ENCODE results near the gene KLF12.

KLF12 gene

DNA sequence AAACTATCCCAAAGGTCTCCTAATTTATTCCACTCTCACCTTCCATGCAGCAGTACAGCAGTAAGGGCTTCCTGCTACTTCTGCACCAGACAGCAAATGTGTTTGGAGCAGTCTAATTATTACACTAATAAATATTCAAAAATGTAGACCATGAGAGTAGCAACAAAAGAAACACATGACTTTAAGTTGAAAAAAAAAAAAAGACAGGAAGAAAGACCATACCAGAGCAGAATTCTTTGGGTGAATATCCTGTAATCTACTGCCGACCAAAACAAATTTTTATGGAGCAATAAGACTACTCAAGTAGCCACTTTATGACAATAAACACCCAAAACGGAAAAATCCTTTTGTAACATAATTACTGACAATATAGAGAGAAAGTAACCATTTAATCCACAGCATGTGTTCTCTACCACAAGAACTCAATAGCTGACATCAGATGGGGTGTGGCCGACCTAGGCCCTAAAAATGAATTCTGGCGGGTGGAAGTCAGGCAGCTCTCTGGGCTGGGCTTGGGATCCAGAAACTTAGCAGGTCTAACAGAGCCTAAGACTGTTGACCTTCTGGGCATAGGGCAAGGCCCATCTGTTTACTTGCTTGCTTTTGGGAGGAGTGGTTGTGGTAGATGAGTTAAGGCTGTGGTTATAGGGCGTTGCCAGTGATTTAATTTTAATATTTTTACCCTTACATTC, 4.6 kb downstream of the KLF12 start:
- H3K27me3 ChIP-seq (ENCODE audit: insufficient read depth, insufficient read length), result peaks cover 19% of the 10 kb centered on the region
- no peak for DNase-seq (ENCODE audit: low read depth, low spot score)
- no peak overlapping the region for H3K4me3 ChIP-seq (ENCODE audit: insufficient read length, low read depth)
- H3K4me1 ChIP-seq (ENCODE audit: insufficient read depth, insufficient read length), result no peaks in the 10 kb centered on the region
- H3K9ac ChIP-seq (ENCODE audit: insufficient read length, low read depth), result no peak overlapping the region
- TF ChIP-seq SUZ12 (IDR thresholded peaks at IDR 0.05; ENCODE audit: extremely low read depth, insufficient read depth, insufficient read length), result no peak
- TF ChIP-seq ZNF274 (IDR thresholded peaks at IDR 0.05; ENCODE audit: low read depth, low read length), result no peak
- no peak for TF ChIP-seq YY1 (IDR thresholded peaks at IDR 0.05; ENCODE audit: insufficient read depth, insufficient read length)
- no peaks in the 10 kb centered on the region for H3K9me3 ChIP-seq (ENCODE audit: insufficient read depth, low read length)
- no peaks in the 10 kb centered on the region for H3K36me3 ChIP-seq (ENCODE audit: insufficient read depth, insufficient read length, low read length)

DNA sequence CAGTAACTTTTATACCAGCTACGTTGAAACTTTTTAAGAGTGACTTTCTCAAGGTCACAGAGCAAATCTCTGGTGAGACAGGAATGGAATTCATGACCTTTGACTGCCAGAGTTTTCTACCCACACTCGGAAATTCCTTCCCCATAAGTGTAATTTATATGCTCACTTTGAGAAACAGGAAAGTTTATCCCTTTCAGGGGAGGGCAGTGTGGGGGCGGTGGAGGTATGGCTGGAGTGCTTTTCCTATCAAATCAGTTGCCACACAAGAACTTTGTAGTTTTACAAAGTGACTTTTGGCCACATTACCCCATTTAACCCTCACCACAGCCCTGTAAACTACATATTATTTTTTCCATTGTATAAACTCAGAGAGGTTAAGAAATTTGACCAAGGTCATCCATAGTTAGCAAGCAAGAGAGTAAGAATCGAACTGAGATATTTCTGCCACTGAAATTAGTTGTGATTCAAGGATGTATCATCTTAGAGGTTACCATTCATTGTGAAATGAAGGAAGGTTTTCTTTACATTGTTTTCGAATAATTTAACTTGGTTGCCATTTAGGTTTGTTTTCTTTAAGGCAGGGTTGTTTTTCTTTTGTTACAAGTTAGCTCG, 5.9 kb downstream of the KLF12 start:
- H3K9ac ChIP-seq (ENCODE audit: insufficient read length, low read depth), result no peak overlapping the region

DNA sequence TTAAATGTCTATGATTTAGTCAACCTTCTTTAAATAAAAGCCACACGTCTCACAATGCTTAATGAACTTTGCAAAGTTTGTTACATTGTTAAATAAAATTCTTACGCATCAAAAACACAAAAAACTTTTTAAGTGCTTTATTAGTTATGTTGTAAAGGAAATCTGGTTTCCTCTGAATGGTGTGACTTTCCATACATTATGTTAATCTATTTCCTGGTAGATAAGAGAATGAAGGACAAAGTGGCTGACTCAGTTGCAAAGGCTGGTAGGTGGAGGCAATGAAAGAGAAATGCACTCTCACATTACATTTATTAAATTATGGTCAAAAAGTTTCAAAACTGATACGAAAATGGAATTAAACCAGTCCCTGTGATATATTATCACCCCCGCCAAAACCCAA, 15.9 kb downstream of the KLF12 start:
- DNase-seq (ENCODE audit: low read depth, low spot score), result no peak
- peaks cover 21% of the 10 kb centered on the region for H3K9me3 ChIP-seq (ENCODE audit: insufficient read depth, low read length)
- H3K9ac ChIP-seq (ENCODE audit: insufficient read length, low read depth), result no peak overlapping the region
- H3K27me3 ChIP-seq (ENCODE audit: insufficient read depth, insufficient read length), result no peaks in the 10 kb centered on the region
- TF ChIP-seq YY1 (IDR thresholded peaks at IDR 0.05; ENCODE audit: insufficient read depth, insufficient read length), result no peak
- TF ChIP-seq ZNF274 (IDR thresholded peaks at IDR 0.05; ENCODE audit: low read depth, low read length), result no peak
- no peak for TF ChIP-seq SUZ12 (IDR thresholded peaks at IDR 0.05; ENCODE audit: extremely low read depth, insufficient read depth, insufficient read length)
- H3K4me1 ChIP-seq (ENCODE audit: insufficient read depth, insufficient read length), result no peaks in the 10 kb centered on the region
- H3K4me3 ChIP-seq (ENCODE audit: insufficient read length, low read depth), result no peak overlapping the region
- H3K36me3 ChIP-seq (ENCODE audit: insufficient read depth, insufficient read length, low read length), result no peaks in the 10 kb centered on the region

More for the DNA sequence above, 5.9 kb downstream of the KLF12 start:
- no peak for TF ChIP-seq YY1 (IDR thresholded peaks at IDR 0.05; ENCODE audit: insufficient read depth, insufficient read length)
- no peak for TF ChIP-seq SUZ12 (IDR thresholded peaks at IDR 0.05; ENCODE audit: extremely low read depth, insufficient read depth, insufficient read length)
- no peak for TF ChIP-seq ZNF274 (IDR thresholded peaks at IDR 0.05; ENCODE audit: low read depth, low read length)
- DNase-seq (ENCODE audit: low read depth, low spot score), result no peak
- peaks cover 16% of the 10 kb centered on the region for H3K27me3 ChIP-seq (ENCODE audit: insufficient read depth, insufficient read length)
- H3K4me3 ChIP-seq (ENCODE audit: insufficient read length, low read depth), result no peak overlapping the region
- no peaks in the 10 kb centered on the region for H3K9me3 ChIP-seq (ENCODE audit: insufficient read depth, low read length)
- no peaks in the 10 kb centered on the region for H3K4me1 ChIP-seq (ENCODE audit: insufficient read depth, insufficient read length)
- H3K36me3 ChIP-seq (ENCODE audit: insufficient read depth, insufficient read length, low read length), result no peaks in the 10 kb centered on the region

DNA sequence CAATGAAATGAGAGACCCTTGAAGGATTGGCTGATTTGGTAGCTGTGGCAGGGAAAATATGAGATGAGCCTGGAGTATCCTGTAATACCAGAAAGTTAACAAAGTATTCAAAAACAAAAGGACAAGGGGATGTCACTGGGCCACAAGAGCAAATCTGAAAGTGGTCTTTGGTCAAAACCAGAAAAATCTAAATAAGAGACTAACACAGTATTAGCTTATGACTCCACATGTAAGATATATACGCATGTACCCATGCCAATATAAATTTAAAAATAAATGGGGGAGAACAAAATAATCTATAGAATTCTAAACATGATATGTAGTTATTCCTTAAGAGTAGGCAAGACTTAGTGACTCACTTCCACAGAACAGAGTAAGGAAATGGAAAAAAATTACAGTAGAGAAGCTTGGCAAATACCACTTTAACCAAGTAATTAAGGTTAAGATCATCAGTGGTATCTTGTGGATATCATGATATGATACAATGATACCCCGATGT, 16.9 kb downstream of the KLF12 start:
- H3K4me3 ChIP-seq (ENCODE audit: insufficient read length, low read depth), result no peak overlapping the region
- H3K27me3 ChIP-seq (ENCODE audit: insufficient read depth, insufficient read length), result no peaks in the 10 kb centered on the region
- DNase-seq (ENCODE audit: low read depth, low spot score), result no peak
- TF ChIP-seq YY1 (IDR thresholded peaks at IDR 0.05; ENCODE audit: insufficient read depth, insufficient read length) (no peak), ZNF274 (IDR thresholded peaks at IDR 0.05; ENCODE audit: low read depth, low read length) (no peak), SUZ12 (IDR thresholded peaks at IDR 0.05; ENCODE audit: extremely low read depth, insufficient read depth, insufficient read length) (no peak)
- peaks cover 21% of the 10 kb centered on the region for H3K9me3 ChIP-seq (ENCODE audit: insufficient read depth, low read length)
- no peaks in the 10 kb centered on the region for H3K36me3 ChIP-seq (ENCODE audit: insufficient read depth, insufficient read length, low read length)
- no peaks in the 10 kb centered on the region for H3K4me1 ChIP-seq (ENCODE audit: insufficient read depth, insufficient read length)
- H3K9ac ChIP-seq (ENCODE audit: insufficient read length, low read depth), result no peak overlapping the region

DNA sequence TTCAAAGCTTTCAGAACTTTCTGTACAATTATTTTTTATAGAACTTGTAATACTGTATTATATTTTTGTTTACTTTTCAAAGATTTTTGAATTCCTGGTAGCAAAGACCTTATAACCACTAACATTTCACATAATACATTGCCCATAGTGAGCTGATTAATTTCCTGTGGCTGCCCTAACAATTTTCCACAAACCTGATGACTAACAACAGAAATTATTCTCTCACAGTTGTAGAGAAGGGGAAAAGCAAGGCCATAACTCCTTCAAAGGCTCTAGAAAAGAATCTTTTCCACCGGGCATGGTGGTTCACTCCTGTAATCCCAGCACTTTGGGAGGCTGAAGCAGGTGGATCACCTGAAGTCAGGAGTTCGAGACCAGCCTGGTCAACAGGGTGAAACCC, 19.1 kb downstream of the KLF12 start:
- DNase-seq (ENCODE audit: low read depth, low spot score), result no peak

DNA sequence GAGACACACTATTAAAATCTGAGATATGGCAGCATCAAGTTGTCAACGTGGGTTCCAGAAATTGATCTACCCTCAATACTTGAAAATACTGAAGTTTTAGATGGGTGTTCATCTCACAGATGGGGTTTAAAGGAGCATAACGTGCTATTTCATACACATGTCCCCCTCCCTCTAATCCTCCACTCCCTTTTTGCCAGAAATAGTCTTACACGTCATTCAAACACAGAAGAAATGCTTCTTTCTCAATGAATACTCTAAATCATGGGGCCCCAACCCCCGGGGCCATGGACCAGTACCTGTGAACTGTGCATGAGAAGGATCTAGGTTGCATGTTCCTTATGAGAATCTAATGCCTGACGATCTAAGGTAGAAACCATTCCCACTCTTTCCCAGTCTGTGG, 19.6 kb downstream of the KLF12 start:
- Histone ChIP-seq H3K9me3 (ENCODE audit: insufficient read depth, low read length) (peaks cover 13% of the 10 kb centered on the region), H3K4me3 (ENCODE audit: insufficient read length, low read depth) (no peak overlapping the region), H3K9ac (ENCODE audit: insufficient read length, low read depth) (no peak overlapping the region), H3K36me3 (ENCODE audit: insufficient read depth, insufficient read length, low read length) (no peaks in the 10 kb centered on the region), H3K4me1 (ENCODE audit: insufficient read depth, insufficient read length) (no peaks in the 10 kb centered on the region), H3K27me3 (ENCODE audit: insufficient read depth, insufficient read length) (no peaks in the 10 kb centered on the region)
- DNase-seq (ENCODE audit: low read depth, low spot score), result no peak
- TF ChIP-seq YY1 (IDR thresholded peaks at IDR 0.05; ENCODE audit: insufficient read depth, insufficient read length), result no peak
- no peak for TF ChIP-seq ZNF274 (IDR thresholded peaks at IDR 0.05; ENCODE audit: low read depth, low read length)
- TF ChIP-seq SUZ12 (IDR thresholded peaks at IDR 0.05; ENCODE audit: extremely low read depth, insufficient read depth, insufficient read length), result no peak

More for the DNA sequence above, 19.1 kb downstream of the KLF12 start:
- no peaks in the 10 kb centered on the region for H3K36me3 ChIP-seq (ENCODE audit: insufficient read depth, insufficient read length, low read length)
- H3K4me1 ChIP-seq (ENCODE audit: insufficient read depth, insufficient read length), result no peaks in the 10 kb centered on the region
- no peak overlapping the region for H3K4me3 ChIP-seq (ENCODE audit: insufficient read length, low read depth)
- H3K27me3 ChIP-seq (ENCODE audit: insufficient read depth, insufficient read length), result no peaks in the 10 kb centered on the region
- no peak for TF ChIP-seq SUZ12 (IDR thresholded peaks at IDR 0.05; ENCODE audit: extremely low read depth, insufficient read depth, insufficient read length)
- TF ChIP-seq ZNF274 (IDR thresholded peaks at IDR 0.05; ENCODE audit: low read depth, low read length), result no peak
- TF ChIP-seq YY1 (IDR thresholded peaks at IDR 0.05; ENCODE audit: insufficient read depth, insufficient read length), result no peak
- no peak overlapping the region for H3K9ac ChIP-seq (ENCODE audit: insufficient read length, low read depth)
- peaks cover 18% of the 10 kb centered on the region for H3K9me3 ChIP-seq (ENCODE audit: insufficient read depth, low read length)

DNA sequence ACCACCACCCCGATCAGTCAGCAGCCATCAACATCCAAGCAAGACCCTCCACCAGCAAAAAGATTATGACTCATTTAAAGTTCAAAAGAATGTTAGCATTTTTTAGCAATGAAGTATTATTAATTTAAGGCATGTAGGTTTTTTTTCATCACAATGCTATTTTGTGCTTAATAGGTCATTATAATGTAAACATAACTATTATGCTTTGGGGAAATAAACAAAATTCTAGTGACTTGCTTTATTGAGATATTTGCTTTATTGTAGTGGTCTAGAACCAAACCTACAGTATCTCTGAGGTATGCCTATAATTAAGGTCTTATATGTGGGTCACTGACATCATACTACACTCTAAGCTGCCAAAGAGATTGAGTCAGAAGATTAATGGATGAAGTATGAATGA, 20.0 kb downstream of the KLF12 start:
- Histone ChIP-seq H3K4me1 (ENCODE audit: insufficient read depth, insufficient read length) (no peaks in the 10 kb centered on the region), H3K36me3 (ENCODE audit: insufficient read depth, insufficient read length, low read length) (no peaks in the 10 kb centered on the region), H3K4me3 (ENCODE audit: insufficient read length, low read depth) (no peak overlapping the region), H3K9me3 (ENCODE audit: insufficient read depth, low read length) (peaks cover 9% of the 10 kb centered on the region), H3K27me3 (ENCODE audit: insufficient read depth, insufficient read length) (no peaks in the 10 kb centered on the region), H3K9ac (ENCODE audit: insufficient read length, low read depth) (no peak overlapping the region)
- DNase-seq (ENCODE audit: low read depth, low spot score), result no peak
- TF ChIP-seq ZNF274 (IDR thresholded peaks at IDR 0.05; ENCODE audit: low read depth, low read length), result no peak
- TF ChIP-seq YY1 (IDR thresholded peaks at IDR 0.05; ENCODE audit: insufficient read depth, insufficient read length), result no peak
- TF ChIP-seq SUZ12 (IDR thresholded peaks at IDR 0.05; ENCODE audit: extremely low read depth, insufficient read depth, insufficient read length), result no peak
